GM19372 (cell line): ENCODE measurements around the gene SLC5A6.
"Not testable (repeated sequence)": the region's sequence is repeated elsewhere in the genome, so short reads cannot be mapped to it uniquely, and the experiment has no call there.

Experiments
- ATAC-seq: cut with Tn5 transposase; IDR thresholded peaks from one replicate; pipeline ENCODE4 v1.9.1; 2021; ENCODE audit warnings: mild to moderate bottlenecking, low read depth, moderate library complexity; ENCODE audit not compliant: unreplicated experiment

SLC5A6 gene

DNA sequence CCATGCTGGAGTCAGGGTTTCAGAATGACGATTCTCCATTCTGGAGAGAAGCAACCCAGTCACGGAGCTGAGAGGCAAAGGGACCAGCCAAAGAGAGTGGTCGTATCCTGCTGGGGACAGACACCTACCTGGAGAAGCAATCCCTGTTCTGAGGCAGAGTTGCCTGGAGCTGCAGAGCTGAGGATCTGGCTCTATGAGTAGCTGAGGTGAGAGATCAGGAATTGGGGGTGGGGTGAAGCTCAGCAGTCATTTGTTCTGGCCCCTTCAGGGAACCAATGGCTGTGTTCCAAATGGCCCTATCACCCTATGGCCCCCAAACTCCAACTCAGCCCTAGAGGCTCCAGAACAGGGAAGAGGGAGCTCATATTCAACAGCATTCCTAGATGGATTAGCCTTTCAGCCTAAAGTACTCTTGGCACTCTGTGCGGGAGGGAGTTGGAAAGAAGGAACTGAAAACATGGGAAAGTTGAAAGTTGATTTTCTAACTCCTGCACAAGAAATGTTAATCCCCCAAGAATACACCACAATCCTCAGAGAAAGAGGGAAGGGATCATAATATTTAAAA, 3.5 kb downstream of the SLC5A6 start:
- ATAC-seq, result no peak

DNA sequence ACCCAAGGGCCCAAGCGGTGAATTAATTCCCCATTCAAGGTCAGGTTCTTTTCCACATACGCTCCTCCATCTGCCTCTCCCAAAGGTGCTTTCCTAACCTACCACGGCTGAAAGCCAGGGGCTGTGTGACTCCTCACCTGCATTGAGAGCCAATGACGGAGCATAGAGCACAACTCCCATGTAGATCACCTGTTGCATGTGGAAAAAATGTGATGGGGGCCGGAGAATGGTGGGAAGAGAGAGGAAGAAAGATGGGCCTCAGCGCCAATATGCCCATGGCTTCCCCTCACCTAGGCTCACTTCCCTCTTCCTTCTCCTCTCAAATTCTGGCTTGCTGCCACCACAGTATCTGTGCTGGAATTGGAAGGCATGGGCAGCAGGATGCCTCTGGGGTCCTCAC, 5.7 kb downstream of the SLC5A6 start:
- no peak for ATAC-seq

DNA sequence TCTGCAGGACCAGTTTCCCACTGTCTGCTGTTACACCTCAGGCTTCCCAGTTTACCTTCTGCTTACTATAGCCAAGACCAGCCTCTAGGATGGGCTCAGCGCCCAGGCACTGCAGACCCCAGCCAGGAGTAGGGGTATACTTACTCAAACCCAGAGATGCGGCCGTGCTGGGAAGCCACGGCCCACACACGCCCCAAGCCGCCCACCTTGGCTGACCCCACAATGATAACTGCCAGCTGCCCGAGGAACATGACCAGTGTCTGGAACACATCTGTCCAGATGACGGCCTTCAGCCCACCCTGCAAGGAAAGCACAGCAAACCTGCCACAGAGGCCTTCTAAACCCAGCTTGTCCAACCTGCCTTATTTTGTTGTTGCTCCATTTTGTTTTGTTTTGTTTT, 6.9 kb downstream of the SLC5A6 start:
- no peak for ATAC-seq

DNA sequence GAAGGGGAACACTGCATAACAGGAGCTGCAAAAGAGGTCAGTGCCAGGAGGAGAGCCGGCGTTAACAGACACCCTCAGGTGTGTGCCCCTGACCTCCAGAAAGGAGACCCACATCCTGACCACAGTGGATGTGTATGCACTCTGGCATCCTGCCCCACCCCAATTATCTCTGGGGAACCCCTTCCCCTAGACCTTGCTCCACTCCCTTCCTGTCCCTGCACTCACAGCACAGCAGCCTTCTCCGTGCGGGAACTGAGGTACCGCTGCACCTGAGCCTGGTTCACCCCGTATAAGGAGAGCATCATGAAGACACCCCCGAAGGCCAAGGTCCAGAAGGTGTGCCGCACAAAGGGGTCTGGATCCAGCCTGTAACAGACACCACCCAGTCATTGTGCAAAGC, 7.5 kb downstream of the SLC5A6 start:
- no peak for ATAC-seq

DNA sequence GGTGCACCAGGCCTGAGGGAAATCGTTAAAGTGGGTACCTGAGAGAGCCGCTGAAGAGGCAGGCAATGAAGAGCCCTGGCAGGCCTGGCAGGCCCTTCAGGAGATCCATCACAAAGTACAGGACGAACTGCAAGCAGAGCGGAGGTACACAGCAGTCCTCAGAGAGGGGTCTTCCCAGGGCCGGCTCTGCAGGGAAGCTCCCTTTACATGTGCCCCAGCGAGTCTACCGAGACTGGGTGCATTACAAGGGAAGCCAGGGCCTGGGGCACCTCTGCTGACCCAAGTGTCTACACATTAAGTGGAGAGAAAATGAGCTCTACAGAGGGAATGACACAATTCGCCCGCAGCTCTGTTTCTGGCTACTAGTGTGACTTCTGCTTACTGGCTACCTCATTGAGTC, 8.3 kb downstream of the SLC5A6 start:
- ATAC-seq, result no peak

DNA sequence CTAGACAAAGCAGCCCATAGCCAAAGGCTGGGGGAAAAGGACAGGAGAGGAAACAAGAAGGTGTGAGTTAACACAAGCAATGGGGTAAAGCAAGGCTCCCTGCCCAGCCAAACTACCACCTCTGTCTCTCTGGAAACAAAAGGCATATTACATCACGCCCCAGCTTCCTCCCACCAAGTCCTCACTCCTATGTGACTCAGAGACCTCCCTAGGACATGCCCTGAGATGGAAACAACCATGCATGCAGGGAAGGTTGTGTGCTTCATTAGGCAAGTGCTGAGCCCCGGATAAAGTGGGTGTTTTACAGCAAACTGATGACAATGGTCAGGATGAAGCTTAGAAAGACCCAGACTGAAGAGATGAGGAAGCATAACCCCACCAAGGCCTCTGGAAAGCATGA, 9.2 kb downstream of the SLC5A6 start:
- ATAC-seq, result no peak

DNA sequence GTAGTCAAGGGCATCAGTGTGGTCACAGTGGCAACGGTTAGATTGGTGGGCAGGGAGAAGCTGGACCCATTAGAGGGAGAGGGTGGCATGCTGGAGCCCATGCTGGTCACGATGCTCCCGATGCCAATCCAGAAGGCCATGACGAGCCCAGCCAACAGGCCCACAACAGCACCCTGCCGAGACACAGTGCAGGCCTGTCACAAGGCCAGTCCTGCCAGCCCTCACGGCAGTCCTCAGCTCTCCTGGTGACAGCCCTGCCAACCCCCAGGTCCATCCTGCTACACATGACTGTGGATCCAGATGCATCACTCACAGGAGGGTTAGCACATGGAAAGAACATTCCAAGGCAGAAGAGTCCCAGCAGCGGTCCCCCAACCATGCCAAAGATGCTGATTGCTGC, 10.4 kb downstream of the SLC5A6 start:
- ATAC-seq, result no peak

DNA sequence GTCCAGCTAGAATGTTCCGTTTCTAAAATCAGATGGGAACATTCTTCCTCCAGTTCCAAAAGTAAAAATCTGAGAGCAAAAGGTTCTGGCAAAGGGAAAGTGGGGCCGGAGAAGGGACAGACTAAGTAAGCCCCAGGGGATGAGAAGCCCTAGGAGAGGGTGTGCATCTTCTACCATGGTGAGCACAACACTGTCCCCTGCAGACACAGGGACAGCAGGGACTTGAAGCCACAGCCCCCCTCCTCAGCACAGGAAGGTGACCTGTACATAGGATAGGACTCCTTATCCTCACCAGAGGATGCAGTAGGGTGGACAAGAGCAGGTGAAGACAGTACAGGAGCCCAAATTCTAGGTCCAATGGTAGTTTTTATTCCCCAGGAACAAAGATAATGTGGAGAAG, 12.8 kb downstream of the SLC5A6 start:
- no peak for ATAC-seq

DNA sequence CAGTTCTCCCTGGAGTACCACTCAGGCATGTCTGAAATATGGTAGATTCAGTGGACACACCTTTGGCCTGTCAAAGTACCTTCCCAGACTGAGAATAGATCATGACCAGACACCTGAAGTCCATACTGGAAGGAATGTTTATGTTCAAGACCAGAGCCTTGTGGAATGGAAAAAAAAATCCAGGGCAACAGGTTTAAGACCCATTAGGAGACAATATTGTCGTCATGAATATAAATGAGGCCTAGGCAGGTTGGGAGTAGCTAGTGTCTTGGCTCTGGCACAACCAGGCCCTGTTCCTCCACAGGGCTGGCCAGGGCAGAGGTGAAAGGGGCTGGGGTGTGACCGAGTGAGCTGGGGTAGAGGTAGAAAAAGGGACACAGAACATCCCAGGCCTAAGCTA, 13.4 kb downstream of the SLC5A6 start:
- ATAC-seq, result no peak

DNA sequence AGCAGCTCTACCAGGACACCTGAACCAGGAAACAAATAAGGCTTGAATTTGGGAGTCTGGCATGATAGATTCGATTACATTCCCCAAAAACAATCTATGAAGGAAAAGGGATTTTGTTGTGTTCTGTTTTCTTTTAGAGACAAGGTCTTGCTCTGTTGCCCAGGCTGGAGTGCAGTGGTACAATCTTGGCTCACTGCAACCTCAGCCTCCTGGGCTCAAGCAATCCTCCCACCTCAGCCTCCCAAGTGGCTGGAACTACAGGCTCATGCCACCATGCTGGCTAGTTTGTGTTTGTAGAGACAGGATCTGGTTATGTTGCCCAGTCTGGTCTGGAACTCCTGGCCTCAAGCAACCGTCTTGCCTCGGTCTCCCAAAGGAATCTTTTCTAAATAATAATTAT, 14.0 kb downstream of the SLC5A6 start:
- not testable (repeated sequence) for ATAC-seq

DNA sequence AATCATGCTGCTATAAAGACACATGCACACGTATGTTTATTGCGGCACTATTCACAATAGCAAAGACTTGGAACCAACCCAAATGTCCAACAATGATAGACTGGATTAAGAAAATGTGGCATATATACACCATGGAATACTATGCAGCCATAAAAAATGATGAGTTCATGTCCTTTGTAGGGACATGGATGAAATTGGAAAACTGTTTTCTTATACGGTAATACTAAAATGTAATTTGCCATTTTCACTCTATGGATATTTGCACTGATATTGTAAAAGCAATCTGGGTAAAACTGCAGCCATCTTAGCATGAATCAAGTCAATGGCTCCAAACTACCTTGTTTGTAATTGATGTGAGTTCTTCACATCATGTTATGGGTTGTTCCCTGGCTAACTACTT, 16.3 kb downstream of the SLC5A6 start:
- ATAC-seq, result not testable (repeated sequence)

DNA sequence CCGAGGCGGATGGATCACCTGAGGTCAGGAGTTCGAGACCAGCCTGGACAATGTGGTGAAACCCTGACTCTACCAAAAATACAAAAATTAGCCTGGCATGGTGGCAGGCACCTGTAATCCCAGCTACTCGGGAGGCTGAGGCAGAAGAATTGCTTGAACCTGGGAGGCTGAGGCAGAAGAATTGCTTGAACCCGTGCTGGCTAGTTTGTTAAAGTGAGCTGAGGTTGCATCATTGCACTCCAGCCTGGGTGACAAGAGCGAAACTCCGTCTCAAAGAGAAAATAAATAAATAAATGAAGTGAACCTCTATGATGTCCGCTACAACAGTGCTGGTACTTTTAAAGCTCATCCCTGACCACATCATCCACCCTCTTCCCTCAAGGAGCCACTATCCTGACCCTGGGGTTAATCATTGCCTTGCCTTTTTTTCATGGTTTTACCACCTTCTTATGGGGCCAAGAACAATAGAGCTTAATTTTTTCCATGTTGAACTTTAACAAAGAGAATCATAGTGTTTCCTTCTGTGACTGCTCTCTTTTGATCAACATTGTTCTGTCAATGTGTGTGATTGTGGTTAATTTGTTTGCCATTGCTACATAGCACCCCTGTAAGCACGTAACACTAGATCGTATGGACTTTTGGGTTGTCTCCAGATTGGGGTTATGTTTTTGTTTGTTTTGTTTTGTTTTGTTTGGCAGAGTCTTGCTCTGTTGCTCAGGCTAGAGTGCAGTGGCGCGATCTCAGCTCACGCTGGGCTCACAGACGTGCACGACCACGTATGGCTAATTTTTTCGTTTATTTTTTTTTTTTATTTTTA, 17.3 kb downstream of the SLC5A6 start:
- no peak for ATAC-seq

DNA sequence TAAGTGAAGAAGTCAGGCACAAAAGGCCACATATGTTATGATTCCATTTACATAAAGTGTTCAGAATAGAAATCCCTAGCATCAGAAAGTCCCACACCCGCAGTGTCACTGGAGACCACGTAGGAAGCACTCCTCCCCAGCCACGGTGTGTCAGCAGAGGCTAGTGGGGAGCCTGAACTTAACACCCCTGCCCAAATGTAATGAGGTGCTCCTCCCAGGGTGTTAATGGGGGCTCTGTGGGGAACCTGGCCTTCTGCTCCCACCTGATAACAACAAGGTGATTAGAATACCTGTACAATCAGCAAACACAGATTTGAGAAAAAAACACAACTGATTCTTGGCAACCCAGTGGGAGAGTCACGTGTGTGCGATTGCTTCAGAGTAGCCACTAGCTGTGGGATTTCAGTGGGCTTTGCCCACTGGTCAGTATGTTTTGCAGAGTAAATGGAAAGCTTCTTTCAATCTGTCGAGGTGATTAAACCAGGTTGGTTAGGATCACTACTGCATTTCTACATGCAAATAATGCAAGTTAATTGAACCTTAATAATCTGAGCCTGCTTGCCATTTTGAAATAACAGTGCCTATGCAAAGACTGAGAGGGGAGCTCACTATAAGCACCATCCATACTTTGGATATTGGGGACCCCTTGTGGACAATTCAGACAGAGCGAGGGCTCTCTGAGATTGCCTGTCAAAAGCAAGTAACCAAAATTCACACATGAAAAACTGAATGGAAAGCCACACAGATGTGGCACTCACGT, 20.8 kb downstream of the SLC5A6 start:
- no peak for ATAC-seq

DNA sequence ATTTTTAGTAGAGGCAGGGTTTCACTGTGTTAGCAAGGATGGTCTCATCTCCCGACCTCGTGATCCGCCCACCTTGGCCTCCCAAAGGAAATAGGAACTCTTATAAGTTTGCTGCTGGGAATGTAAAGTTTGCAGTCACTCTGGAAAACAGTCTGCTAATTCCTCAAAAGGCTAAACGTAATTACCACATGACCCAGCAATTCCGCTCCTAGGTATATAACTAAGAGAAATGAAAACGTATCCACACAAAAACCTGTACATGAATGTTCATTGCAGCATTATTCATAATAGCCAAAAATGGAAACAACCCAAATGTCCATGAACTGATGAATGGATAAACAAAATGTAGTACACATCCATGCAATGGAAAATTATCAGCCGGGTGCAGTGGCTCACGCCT, 22.1 kb downstream of the SLC5A6 start:
- no peak for ATAC-seq

DNA sequence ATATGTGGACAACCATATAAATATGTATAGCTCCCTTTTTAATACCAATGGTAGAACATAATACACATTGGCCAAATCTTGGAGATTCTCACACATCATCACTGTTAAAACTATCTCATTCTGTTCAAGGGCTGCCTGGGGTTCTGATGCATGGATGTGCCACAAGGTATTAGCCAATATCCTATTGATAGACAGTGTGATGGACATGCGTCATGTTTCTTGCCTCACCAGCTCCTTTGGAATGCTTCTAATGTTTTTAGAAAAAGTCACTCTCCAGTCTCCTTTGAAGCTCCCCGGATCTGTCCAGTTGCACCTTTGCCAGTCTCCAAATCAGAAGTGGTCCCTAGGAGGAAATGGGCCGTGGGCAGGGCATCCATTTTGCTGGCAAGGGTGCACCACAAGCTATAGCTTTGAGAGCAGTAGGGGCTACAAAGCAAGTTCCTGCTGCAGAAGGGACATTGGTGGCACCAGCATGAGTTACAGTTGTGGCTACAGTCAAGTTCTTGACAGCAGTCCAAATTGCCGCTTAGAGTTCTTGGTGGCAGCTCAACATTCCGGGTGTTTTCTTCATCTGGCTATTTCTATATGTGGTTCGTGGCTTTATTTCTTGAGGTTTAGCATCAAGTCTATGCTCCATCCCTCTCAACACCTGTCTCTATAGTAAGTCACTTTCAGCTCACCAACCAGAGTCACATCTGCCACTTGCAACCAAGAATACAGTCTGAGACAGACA, 25.3 kb downstream of the SLC5A6 start:
- ATAC-seq, result no peak

DNA sequence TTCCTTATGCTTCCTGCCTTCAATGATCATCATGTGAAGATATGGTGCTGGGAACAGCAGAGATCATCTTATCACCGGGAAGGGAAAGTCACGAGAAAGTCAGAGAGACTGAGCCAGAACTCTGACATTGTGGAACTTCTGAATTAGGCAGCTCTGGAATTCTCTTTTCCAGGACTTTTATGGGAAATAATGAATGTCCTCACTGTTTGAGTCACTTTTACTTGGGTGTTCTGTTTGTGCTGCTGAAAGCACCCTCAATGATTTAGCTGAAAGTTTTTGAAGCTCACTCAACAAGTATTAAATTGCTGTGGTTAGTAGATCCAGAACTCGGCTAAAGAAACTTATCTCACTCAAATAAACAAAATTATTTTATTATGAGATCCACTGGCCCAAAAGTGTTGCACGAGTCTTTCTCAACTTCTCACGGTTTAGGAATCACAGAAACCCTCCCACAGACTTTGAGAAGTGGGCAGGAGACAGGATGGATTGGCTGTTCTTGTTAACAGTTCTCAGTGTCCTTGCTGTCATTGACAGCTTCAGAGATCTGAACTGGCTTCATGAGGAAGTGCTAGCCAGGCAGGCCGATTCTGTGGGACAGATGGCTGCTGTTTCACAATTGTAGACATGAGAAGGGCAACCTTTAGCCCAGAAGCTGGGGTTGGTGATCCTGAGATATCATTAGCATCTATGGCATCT, 26.6 kb downstream of the SLC5A6 start:
- no peak for ATAC-seq

DNA sequence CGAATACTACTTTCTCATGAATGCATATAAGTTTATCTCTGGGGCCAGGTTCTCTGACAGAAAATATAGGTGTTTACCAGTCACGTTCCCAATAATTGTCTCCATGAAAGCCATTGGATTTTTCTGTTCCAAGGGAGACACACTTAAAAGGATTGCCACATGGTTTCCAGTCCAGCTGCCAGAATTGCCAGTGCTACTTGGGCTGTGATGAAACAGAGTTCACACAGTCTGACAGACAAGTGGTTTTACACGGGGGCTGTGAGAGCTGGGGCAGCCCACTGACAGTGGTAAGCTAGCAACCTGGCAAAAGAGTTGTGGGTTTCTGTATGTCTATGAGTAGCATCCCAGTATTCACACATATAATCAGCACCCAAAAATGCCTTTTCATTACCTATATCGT, 28.0 kb downstream of the SLC5A6 start:
- no peak for ATAC-seq

DNA sequence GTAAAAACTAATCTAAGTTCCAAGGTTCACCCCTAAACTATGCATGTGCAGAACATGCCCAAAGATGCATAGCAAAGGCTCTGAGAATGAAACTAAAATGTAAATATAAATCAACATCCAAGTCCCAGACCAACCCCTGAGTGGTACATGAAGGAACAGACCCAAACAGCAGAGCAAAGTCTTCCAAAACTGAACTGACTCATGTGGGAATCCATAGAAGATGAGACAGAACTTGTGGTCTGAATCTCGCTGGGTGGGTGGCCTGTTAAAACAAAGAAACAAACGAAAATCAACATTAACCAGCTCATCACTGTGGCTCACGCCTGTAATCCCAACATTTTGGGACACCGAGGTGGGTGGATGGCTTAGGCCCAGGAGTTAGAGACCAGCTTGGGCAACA, 29.7 kb downstream of the SLC5A6 start:
- no peak for ATAC-seq

DNA sequence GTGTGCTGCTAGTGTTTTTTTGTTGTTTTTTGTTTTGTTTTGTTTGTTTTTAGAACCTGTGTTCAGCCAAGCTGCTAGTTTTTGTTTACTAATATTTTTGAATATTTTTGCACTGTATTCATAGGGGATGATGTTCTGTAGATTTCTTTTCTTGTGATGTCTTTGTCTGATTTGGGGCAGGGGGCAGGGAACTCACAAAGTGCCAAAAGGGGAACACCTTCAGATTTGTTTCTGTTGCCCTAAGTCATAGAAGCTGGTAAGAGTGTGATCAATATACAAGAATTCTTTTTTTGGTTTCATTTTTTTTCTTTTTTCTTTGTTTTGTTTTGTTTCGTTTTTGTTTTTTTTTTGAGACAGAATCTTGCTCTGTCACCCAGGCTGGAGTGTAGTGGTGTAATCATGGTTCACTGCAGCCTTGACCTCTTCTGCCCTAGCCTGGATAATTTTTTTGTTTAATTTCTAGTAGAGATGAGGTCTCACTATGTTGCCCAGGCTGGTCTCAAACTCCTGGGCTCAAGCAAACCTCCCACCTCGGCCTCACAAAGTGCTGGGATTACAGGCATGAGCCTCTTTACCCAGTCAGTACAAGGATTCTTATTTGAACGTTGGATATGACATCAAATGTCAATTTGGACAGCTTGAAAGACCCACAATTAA, 32.6 kb downstream of the SLC5A6 start:
- no peak for ATAC-seq

DNA sequence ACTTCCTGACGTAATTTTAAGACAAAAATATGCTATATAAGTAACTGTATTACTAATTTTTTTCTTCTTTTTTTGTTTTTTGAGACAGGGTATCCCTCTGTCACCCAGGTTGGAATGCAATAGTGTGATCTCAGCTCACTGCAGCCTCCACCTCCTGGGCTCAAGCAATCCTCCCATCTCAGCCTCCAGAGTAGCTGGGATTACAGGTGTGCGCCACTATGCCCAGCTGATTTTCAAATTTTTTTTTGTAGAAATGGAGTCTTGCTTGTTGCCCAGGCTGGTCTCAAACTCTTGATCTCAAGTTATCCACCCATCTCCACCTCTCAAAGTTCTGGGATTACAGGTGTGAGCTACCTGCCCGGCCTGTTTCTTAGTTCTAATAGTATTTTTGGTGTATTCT, 33.6 kb downstream of the SLC5A6 start:
- no peak for ATAC-seq
